Endothelial cell of umbilical vein (primary cell): Measurements from ENCODE around the gene HENMT1. TPM values are rescaled to one million over a fixed set of nuclear protein-coding genes. Genes with fewer than 3 reads are reported as not detected.

ENCODE experiments used
- BruUV-seq: library from RNA; stranded (reverse); fragments of 400-500 nt; replicated peaks from 2 replicates; lab custom pipeline; 2021; lab: Mats Ljungman, UMichigan
- CTCF ChIA-PET: fragments of 300-600, 350-600 bp; sonication (Branson Sonifier 250); formaldehyde crosslinking; loops from one replicate; lab custom pipeline; 2021; ENCODE audit warnings: antibody characterized with exemption, inconsistent platforms; lab: Charles Lee
- POLR2A ChIA-PET: fragments of 300-600, 350-600 bp; sonication (Branson Sonifier 250); formaldehyde crosslinking; loops from one replicate; lab custom pipeline; 2021; ENCODE audit warnings: antibody characterized with exemption, inconsistent platforms; lab: Charles Lee
- DNase-seq: peaks from one replicate; pipeline ENCODE4 v3.0.0-alpha.2; 2011; ENCODE audit warnings: low read depth, low spot score
- FAIRE-seq: peaks from 2 replicates; lab custom pipeline; 2011; peaks lifted over from hg19 to GRCh38; lab: Jason Lieb, UNC
- H2AFZ ChIP-seq: 2 replicates; pipeline ENCODE4 v1.6.0; 2012; ENCODE audit warnings: low read depth, low read length, control low read depth, inconsistent platforms
- H3K27ac ChIP-seq: 2 replicates; pipeline ENCODE4 v1.5.1; 2011; ENCODE audit warnings: low read depth, mild to moderate bottlenecking, control low read depth, low read length, moderate library complexity; ENCODE audit not compliant: insufficient read depth
- H3K27me3 ChIP-seq, 2 experiments: 2 replicates each; pipeline versions ENCODE4 v1.6.0 to v1.6.1; 2011; ENCODE audit warnings: low read length in 2 of 2, mixed read lengths in 1 of 2; ENCODE audit not compliant: control insufficient read depth in 2 of 2, insufficient read depth in 2 of 2
- H3K36me3 ChIP-seq, 2 experiments: 2 replicates in 1 of 2; 3 replicates in 1 of 2; pipeline ENCODE4 v1.5.1; 2011; ENCODE audit warnings: low read length in 2 of 2, mild to moderate bottlenecking in 1 of 2, moderate library complexity in 1 of 2; ENCODE audit not compliant: control insufficient read depth in 2 of 2, insufficient read depth in 2 of 2; ENCODE audit errors: extremely low read depth in 1 of 2
- H3K4me1 ChIP-seq: 3 replicates; pipeline ENCODE4 v1.5.1; 2011; ENCODE audit warnings: mild to moderate bottlenecking, low read length; ENCODE audit not compliant: control insufficient read depth, insufficient read depth; ENCODE audit errors: extremely low read depth
- H3K4me2 ChIP-seq: 2 replicates; pipeline ENCODE4 v1.6.1; 2011; ENCODE audit warnings: low read length, control low read depth, mixed read lengths; ENCODE audit not compliant: insufficient read depth
- H3K4me3 ChIP-seq, 3 experiments: fragments of 200-600 bp in 1 of 3; sonication (generic), shearing (Covaris generic) in 1 of 3; replicated peaks in 1 of 3; 2 replicates each; pipeline ENCODE4 v1.5.1; 2011 to 2016; ENCODE audit warnings: control low read depth in 3 of 3, low read length in 3 of 3, mild to moderate bottlenecking in 2 of 3, inconsistent platforms in 1 of 3, low read depth in 1 of 3, moderate library complexity in 1 of 3; ENCODE audit not compliant: insufficient read depth in 1 of 3
- H3K79me2 ChIP-seq: 2 replicates; pipeline ENCODE4 v1.6.0; 2012; ENCODE audit warnings: low read length, inconsistent platforms; ENCODE audit not compliant: control insufficient read depth, insufficient read depth
- H3K9ac ChIP-seq: replicated peaks from 2 replicates; pipeline ENCODE3; 2011; ENCODE audit warnings: low read length, control low read depth; ENCODE audit not compliant: insufficient read depth; ENCODE audit errors: extremely low read depth
- H3K9me1 ChIP-seq: replicated peaks from 3 replicates; pipeline ENCODE4 v1.6.0; 2011; ENCODE audit warnings: mild to moderate bottlenecking, low read length; ENCODE audit not compliant: control insufficient read depth, insufficient read depth; ENCODE audit errors: extremely low read depth
- H3K9me3 ChIP-seq: replicated peaks from 2 replicates; pipeline ENCODE4 v1.5.1; 2012; ENCODE audit warnings: low read length, inconsistent platforms; ENCODE audit not compliant: control insufficient read depth, insufficient read depth
- H4K20me1 ChIP-seq: replicated peaks from 2 replicates; pipeline ENCODE3; 2011; ENCODE audit warnings: mild to moderate bottlenecking, low read length; ENCODE audit not compliant: control insufficient read depth, insufficient read depth; ENCODE audit errors: extremely low read depth
- EZH2 ChIP-seq: IDR thresholded peaks from 2 replicates; pipeline ENCODE4 v1.6.1; 2012; ENCODE audit warnings: borderline replicate concordance, low read depth, mild to moderate bottlenecking, moderate library complexity, low read length, inconsistent platforms; ENCODE audit not compliant: severe bottlenecking
- FOS ChIP-seq: IDR thresholded peaks from 2 replicates; pipeline ENCODE4 v1.6.1; 2011; ENCODE audit warnings: mild to moderate bottlenecking, low read length, moderate library complexity, borderline replicate concordance; ENCODE audit not compliant: insufficient read depth
- GATA2 ChIP-seq: IDR thresholded peaks from 2 replicates; pipeline ENCODE4 v1.7.0; 2011; ENCODE audit warnings: low read depth, mild to moderate bottlenecking, moderate library complexity, mixed read lengths, low read length; ENCODE audit not compliant: insufficient read length, insufficient read depth
- JUN ChIP-seq: IDR thresholded peaks from 2 replicates; pipeline ENCODE4 v1.6.1; 2011; ENCODE audit warnings: borderline replicate concordance, low read depth; ENCODE audit not compliant: insufficient read length, insufficient read depth
- MYC ChIP-seq: IDR thresholded peaks from one replicate; pipeline ENCODE4 v1.6.1; 2011; ENCODE audit warnings: mild to moderate bottlenecking, low read depth, low read length
- POLR2A ChIP-seq: IDR thresholded peaks from 2 replicates; pipeline ENCODE4 v1.6.1; 2012; ENCODE audit warnings: low read depth, mild to moderate bottlenecking, control low read depth, low read length
- POLR2AphosphoS5 ChIP-seq: IDR thresholded peaks from 2 replicates; pipeline ENCODE4 v1.6.1; 2012; ENCODE audit warnings: low read depth, mild to moderate bottlenecking, control low read depth, low read length, moderate library complexity; ENCODE audit not compliant: insufficient read depth
- dilution Hi-C: fragments of 300-500 bp; cut with MboI; formaldehyde crosslinking; loops from one replicate; pipeline ENCODE4 v1.15.0; 2019; ENCODE audit warnings: low sequenced_read_pairs; ENCODE audit not compliant: extremely low pct_ligation_motif_present
- intact Hi-C: fragments of 100-400 bp; cut with micrococcal nuclease; formaldehyde crosslinking; loops from one replicate; pipeline ENCODE4 v1.10.0; 2022
- polyA plus RNA-seq, 4 experiments: library from polyadenylated mRNA; depleted of rRNA in 3 of 4; stranded (reverse) in 3 of 4; unstranded in 1 of 4; fragments of >200 nt; gene quantifications; 2 replicates each; pipeline versions ENCODE4 v1.2.1 to v1.2.3, GENCODE V29; 2011 to 2012; ENCODE audit warnings: missing spikeins in 1 of 4
- total RNA-seq: library from RNA; stranded (reverse); gene quantifications from 2 replicates; pipeline ENCODE4 v1.2.3, GENCODE V29; 2021
- TF ChIP-seq, protein P1 (sequence below), 2 donors: IDR thresholded peaks; 1 replicate in 1 of 2; 2 replicates in 1 of 2; pipeline ENCODE4 v1.5.1; 2011; ENCODE audit warnings: low read length in 2 of 2, mild to moderate bottlenecking in 2 of 2, moderate library complexity in 2 of 2, control low read depth in 1 of 2, inconsistent platforms in 1 of 2, low read depth in 1 of 2; ENCODE audit not compliant: insufficient read depth in 1 of 2; ENCODE audit errors: extremely low read depth in 1 of 2
- TF ChIP-seq, protein P2 (sequence below): IDR thresholded peaks from 2 replicates; pipeline ENCODE4 v1.6.1; 2011; ENCODE audit not compliant: insufficient read depth, insufficient read length

The HENMT1 gene
- total and polyA plus RNA-seq, 2 donors (not counting 3 experiments of a cell fraction or from before 2014, with no cell fraction given), result 4.4 to 4.5 TPM

DNA sequence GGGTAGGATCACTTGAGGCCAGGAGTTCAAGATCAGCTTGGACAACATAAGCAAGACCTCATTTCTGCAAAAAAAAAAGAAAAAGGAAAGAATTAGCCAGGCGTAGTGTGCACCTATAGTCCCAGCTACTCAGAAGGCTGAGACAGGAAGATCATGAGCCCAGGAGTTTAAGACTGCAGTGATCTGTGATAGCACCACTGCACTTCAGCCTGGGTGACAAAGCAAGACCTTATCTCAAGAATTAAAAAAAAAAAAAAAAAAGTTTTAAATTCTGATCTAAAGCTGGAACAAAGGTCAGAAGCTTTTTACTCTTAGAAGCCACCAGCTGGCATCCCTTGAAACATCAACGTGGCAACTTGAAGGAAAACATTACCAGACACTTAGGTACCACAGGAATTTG lies 45.3 kb downstream of the HENMT1 start:
- no peak overlapping the region for H3K27ac ChIP-seq
- TF ChIP-seq EZH2 (no peak), POLR2A (no peak), JUN (no peak), FOS (no peak), MYC (no peak), POLR2AphosphoS5 (no peak), GATA2 (no peak)
- TF ChIP-seq, protein P1, sequence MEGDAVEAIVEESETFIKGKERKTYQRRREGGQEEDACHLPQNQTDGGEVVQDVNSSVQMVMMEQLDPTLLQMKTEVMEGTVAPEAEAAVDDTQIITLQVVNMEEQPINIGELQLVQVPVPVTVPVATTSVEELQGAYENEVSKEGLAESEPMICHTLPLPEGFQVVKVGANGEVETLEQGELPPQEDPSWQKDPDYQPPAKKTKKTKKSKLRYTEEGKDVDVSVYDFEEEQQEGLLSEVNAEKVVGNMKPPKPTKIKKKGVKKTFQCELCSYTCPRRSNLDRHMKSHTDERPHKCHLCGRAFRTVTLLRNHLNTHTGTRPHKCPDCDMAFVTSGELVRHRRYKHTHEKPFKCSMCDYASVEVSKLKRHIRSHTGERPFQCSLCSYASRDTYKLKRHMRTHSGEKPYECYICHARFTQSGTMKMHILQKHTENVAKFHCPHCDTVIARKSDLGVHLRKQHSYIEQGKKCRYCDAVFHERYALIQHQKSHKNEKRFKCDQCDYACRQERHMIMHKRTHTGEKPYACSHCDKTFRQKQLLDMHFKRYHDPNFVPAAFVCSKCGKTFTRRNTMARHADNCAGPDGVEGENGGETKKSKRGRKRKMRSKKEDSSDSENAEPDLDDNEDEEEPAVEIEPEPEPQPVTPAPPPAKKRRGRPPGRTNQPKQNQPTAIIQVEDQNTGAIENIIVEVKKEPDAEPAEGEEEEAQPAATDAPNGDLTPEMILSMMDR (IDR thresholded peaks at IDR 0.05; ENCODE audit: extremely low read depth in 1 of 2, insufficient read depth in 1 of 2, low read depth in 1 of 2, low read length in 2 of 2), result no peak
- TF ChIP-seq, protein P2, sequence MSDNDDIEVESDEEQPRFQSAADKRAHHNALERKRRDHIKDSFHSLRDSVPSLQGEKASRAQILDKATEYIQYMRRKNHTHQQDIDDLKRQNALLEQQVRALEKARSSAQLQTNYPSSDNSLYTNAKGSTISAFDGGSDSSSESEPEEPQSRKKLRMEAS, result no peak
- dilution Hi-C loops (no loop called here), intact Hi-C loops (no loop called here)
- H3K9me3 ChIP-seq, result no peaks in the 10 kb centered on the region
- no peak overlapping the region for H3K4me2 ChIP-seq
- H3K4me1 ChIP-seq, result no peaks in the 10 kb centered on the region
- H3K9me1 ChIP-seq, result no peaks in the 10 kb centered on the region
- H3K36me3 ChIP-seq, result no peaks in the 10 kb centered on the region
- no peaks in the 10 kb centered on the region for H4K20me1 ChIP-seq
- DNase-seq (no peak), FAIRE-seq (no peak)
- H3K4me3 ChIP-seq, result no peak overlapping the region
- H3K27me3 ChIP-seq, result no peaks in the 10 kb centered on the region
- ChIA-PET POLR2A (no interaction called here), CTCF (interaction anchor here (0.7 to 3.1 kb wide), 9 partner anchors 10 to 280 kb away, joined by 3 to 13 read pairs (median 3); partner anchors contain the start of gene EEIG2)
- no peak overlapping the region for H2AFZ ChIP-seq
- H3K9ac ChIP-seq, result no peak overlapping the region
- no TSS peak for BruUV-seq
- no peaks in the 10 kb centered on the region for H3K79me2 ChIP-seq
